Nephron progenitor cell (in vitro differentiated cells): Measurements from ENCODE around the gene SLC23A2.
A peak's percentile ranks its signal among the peaks of the same experiment; 100 is the strongest.

Experiments used
- DNase-seq: peaks from one replicate; pipeline ENCODE4 v3.0.0; 2021
- H3K27ac Mint-ChIP-seq: 2 replicates; pipeline ENCODE4 v1.8.0; 2021; ENCODE audit warnings: mild to moderate bottlenecking, moderate library complexity, mixed read lengths
- H3K27me3 Mint-ChIP-seq: 2 replicates; pipeline ENCODE4 v1.8.0; 2021; ENCODE audit warnings: mild to moderate bottlenecking, low read depth, mixed read lengths; ENCODE audit not compliant: poor library complexity
- H3K36me3 Mint-ChIP-seq: 2 replicates; pipeline ENCODE4 v1.8.0; 2021; ENCODE audit warnings: low read depth, mixed read lengths
- H3K4me1 Mint-ChIP-seq: 2 replicates; pipeline ENCODE4 v1.8.0; 2021; ENCODE audit warnings: mixed read lengths
- H3K4me3 Mint-ChIP-seq: 2 replicates; pipeline ENCODE4 v1.8.0; 2021; ENCODE audit warnings: mild to moderate bottlenecking, moderate library complexity, mixed read lengths
- H3K9me3 Mint-ChIP-seq: 2 replicates; pipeline ENCODE4 v1.8.0; 2021; ENCODE audit warnings: mild to moderate bottlenecking, moderate library complexity, mixed read lengths
- CTCF ChIP-seq: fragments of 200-600 bp; sonication (generic); IDR thresholded peaks from 2 replicates; pipeline ENCODE4 v1.5.0; 2021; ENCODE audit warnings: antibody characterized with exemption

Gene SLC23A2

GRCh38 chr20:4896971-4897497, 104.3 kb downstream of the SLC23A2 start:
- DNase-seq: no peak
- H3K9me3 Mint-ChIP-seq: no peaks in the 10 kb centered on the region
- H3K27me3 Mint-ChIP-seq: peaks cover 8% of the 10 kb centered on the region
- no peak overlapping the region for H3K27ac Mint-ChIP-seq
- no peak overlapping the region for H3K4me3 Mint-ChIP-seq
- TF ChIP-seq CTCF: no peak
- H3K4me1 Mint-ChIP-seq: peaks cover 45% of the 10 kb centered on the region
- H3K36me3 Mint-ChIP-seq: peaks cover 30% of the 10 kb centered on the region

- no peak for TF ChIP-seq CTCF
These were observed 105.1 kb downstream of the SLC23A2 start for GRCh38 chr20:4896119-4896702.

GRCh38 chr20:4894981-4895381, 106.3 kb downstream of the SLC23A2 start:
- Mint-ChIP-seq H3K27me3 (peaks cover 8% of the 10 kb centered on the region), H3K4me1 (peaks cover 45% of the 10 kb centered on the region), H3K27ac (peak overlapping the region; percentile 5), H3K9me3 (no peaks in the 10 kb centered on the region), H3K4me3 (no peak overlapping the region), H3K36me3 (peaks cover 20% of the 10 kb centered on the region)
- DNase-seq: no peak
- no peak for TF ChIP-seq CTCF

More at GRCh38 chr20:4896119-4896702, 105.1 kb downstream of the SLC23A2 start:
- Mint-ChIP-seq H3K4me1 (peaks cover 45% of the 10 kb centered on the region), H3K27ac (no peak overlapping the region), H3K27me3 (peaks cover 8% of the 10 kb centered on the region), H3K9me3 (no peaks in the 10 kb centered on the region), H3K36me3 (peaks cover 25% of the 10 kb centered on the region), H3K4me3 (no peak overlapping the region)
- no peak for DNase-seq

- no peak for DNase-seq
- H3K27ac Mint-ChIP-seq: no peak overlapping the region
- H3K4me1 Mint-ChIP-seq: peaks cover 45% of the 10 kb centered on the region
- peaks cover 8% of the 10 kb centered on the region for H3K27me3 Mint-ChIP-seq
- no peak for TF ChIP-seq CTCF
- H3K9me3 Mint-ChIP-seq: no peaks in the 10 kb centered on the region
- H3K36me3 Mint-ChIP-seq: peaks cover 15% of the 10 kb centered on the region
- H3K4me3 Mint-ChIP-seq: no peak overlapping the region
These were observed 106.9 kb downstream of the SLC23A2 start for GRCh38 chr20:4894409-4894808.

- Mint-ChIP-seq H3K4me1 (peaks cover 45% of the 10 kb centered on the region), H3K9me3 (no peaks in the 10 kb centered on the region), H3K36me3 (peaks cover 8% of the 10 kb centered on the region), H3K27ac (peak overlapping the region; percentile 71), H3K27me3 (peaks cover 8% of the 10 kb centered on the region), H3K4me3 (no peak overlapping the region)
- TF ChIP-seq CTCF: no peak
- no peak for DNase-seq
These were observed 107.6 kb downstream of the SLC23A2 start for GRCh38 chr20:4893709-4894108.

GRCh38 chr20:4891997-4892396, 109.3 kb downstream of the SLC23A2 start:
- no peak for DNase-seq
- Mint-ChIP-seq H3K9me3 (no peaks in the 10 kb centered on the region), H3K4me1 (peaks cover 35% of the 10 kb centered on the region), H3K4me3 (no peak overlapping the region), H3K36me3 (peaks cover 5% of the 10 kb centered on the region), H3K27ac (no peak overlapping the region), H3K27me3 (peaks cover 5% of the 10 kb centered on the region)
- TF ChIP-seq CTCF: no peak
